Measurements from ENCODE around the gene PGA4.
A peak's percentile ranks its signal among the peaks of the same experiment; 100 is the strongest.
"Not testable (repeated sequence)": the region's sequence is repeated elsewhere in the genome, so short reads cannot be mapped to it uniquely, and the experiment has no call there.

The PGA4 gene

DNA sequence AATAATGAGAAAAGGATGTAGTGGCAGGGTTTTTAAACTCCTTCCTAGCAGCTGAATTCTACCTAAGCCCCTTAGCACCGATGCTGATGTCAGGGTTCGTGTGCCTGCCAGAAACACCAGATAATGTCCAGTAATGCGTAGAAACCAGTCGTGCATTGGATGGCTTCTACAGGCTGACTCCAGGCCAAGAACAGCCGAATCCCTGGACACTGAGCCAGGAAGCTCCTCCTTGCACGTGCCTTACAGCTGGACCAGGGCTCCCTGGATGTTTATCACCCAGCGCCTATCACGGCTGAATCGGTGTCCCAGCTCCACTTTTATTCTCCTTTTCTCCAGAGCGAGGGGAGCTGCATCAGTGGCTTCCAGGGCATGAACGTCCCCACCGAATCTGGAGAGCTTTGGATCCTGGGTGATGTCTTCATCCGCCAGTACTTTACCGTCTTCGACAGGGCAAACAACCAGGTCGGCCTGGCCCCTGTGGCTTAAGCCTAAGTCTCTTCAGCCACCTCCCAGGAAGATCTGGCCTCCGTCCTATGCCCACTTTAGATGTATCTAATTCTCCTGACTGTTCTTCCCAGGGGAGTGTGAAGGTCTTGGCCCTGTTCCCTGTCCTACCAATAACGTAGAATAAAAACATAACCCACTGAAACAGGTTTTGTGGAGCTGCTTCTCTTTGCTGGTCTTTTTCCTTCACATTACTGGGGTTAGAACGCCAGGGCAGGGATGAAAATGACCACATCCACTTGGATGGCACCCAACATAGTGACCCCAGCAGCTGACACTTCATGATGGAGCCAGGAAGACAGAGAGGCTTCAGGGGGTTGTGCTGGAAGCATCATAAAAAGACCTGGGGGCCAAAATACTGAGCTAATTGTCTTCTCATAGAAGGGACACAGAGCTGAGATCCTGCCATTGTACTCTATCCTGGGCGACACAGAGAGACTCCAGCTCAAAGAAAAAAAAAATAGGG is 28.9 kb downstream of the PGA4 start:
- not testable (repeated sequence) for DNase-seq (ENCODE audit: low spot score)

- DNase-seq (ENCODE audit: low spot score), result not testable (repeated sequence)
Measured at GRCh38 chr11:61252332-61252731, 30.2 kb downstream of the PGA4 start.

DNA sequence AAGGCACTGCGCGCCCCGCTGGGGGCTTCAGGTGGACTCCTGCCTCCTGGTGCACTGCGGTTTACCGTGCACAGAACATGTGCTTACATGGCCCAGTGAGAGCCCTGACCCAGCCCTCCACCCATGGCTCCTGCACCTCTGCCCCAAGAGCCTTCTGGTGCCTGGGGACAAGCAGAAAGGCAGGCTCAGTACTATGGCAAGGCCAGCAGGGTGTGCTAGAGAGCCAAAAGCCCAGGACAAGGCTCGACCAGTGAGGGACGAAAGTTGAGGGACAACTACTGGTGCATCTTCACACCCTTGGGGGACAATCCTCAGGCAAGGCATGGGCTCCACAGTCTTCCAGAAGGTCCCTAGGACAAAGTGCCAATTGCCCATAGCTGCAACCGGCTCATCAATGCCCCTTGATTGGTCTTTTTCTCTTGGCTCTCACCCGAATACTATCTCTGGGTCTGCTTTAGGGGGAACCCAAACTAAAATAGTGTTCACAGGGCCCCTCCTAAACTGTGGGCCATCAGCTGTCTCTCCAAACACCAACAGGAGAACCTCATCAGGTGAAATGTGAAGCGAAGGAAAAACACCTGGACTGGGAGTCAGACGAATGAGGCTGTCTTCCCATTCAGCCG is 32.4 kb downstream of the PGA4 start:
- peak; percentile 95 for DNase-seq (ENCODE audit: low spot score)

DNA sequence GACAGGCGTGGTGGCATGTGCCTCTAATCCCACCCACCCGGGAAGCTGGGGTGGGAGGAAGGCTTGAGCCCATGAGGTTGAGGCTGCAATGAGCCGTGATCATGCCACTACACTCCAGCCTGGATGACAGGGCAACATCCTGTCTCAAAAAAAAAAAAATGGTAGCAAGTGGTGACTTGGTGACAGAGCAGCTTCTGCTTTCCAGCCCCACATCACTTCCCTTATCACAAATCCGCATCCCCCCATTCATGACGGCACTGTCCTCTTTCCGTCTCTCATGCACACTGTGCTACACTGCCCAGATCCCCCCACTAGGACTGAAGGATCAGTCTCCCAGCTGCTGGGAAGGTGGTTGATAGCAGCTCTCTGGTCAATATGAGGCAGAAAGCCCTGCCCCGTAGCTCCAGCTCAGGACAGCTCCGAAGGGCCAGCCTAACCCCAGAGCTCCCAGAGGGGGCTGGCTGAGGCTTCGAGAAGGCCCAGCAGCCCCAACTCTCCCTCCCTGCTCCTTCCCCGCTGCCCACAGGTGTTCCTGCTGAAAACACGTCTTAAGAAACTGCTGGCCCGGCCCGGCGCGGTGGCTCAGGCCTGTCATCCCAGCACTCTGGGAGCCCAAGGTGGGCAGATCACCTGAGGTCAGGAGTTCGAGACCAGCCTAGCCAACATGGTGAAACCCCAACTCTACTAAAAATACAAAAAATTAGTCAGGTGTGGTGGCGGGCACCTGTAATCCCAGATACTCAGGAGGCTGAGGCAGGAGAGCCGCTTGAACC is 34.7 kb downstream of the PGA4 start:
- DNase-seq (ENCODE audit: low spot score), result no peak

DNA sequence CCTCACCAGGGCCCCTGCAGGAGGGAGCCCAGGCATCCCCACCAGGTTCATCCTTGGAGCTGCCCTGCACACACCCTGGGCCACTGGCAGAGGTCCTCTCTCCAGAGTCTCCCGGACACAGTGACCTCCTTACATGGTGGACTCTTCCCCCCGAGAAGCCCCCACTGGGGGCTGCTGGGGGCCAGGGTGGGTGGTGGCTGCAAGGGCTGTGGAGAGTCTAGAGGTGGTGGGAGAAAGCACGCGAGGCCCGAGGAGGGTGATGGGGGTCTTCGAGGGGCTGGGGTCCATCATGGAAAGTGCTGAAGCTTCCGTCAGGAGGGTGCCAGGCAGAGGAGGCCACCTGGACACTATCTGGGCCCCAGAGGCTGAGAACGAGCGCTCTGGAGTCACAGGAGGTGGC is 36.4 kb downstream of the PGA4 start:
- DNase-seq (ENCODE audit: low spot score), result no peak

- DNase-seq (ENCODE audit: low spot score), result no peak
Measured at GRCh38 chr11:61259363-61259762, 37.2 kb downstream of the PGA4 start.

DNA sequence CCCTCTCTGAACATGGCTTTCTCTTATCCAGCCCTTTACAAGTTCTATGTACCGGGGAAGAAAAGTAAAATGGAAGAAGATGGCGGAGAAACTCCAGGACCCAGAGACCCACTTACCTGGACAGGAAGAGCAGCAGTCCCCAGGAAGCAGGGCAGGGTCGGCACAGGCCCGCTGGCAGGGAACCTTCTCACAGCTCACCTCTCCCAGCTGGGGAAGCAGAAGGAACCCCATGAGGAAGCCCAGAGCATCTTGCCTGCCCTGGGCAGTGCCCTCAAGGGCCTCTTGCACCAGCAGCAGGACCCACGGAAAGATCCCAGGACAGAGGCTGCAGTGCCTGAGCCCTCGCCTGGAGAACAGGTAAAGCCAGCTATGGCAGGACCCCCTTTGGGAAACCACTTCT is 42.2 kb downstream of the PGA4 start:
- no peak for DNase-seq (ENCODE audit: low spot score)

DNA sequence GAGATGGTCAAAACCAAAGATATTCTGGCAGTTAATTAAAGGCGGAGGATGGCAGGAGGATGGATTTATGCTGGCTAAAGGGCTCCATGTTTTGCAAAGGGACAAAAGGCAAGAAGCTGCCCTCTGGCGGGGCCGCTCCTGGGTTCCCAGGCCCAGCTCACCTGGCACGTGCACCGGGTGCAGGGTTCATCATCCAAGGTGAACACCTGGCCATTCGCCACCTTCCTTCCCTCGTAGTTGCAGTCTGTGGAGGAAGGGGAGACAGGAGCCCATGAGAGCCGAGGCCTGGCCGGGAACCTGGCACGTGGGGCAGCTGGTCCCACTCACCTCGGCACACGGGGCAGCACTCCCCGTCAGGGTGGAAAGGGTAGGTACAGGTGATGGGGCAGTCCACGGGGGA is 42.6 kb downstream of the PGA4 start:
- no peak for DNase-seq (ENCODE audit: low spot score)

DNA sequence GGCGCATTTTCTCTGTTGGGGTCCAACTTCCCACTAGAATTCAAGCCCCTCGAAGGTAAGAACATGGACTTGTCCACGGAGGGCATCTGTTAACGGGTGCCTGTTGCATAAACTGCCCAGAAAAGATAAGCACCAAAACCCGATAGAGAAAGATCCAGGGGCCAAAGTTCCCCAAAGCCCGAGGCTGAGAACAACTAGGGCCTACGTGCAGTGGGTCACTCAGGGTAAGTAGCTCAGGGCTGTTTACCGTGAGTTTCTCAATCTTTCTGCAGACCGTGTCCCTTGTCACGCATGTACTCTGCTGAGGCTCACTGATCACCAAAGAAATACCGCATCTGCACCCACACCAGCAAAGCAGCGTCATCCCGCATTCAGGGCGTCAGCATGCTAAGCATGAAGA is 43.2 kb downstream of the PGA4 start:
- no peak for DNase-seq (ENCODE audit: low spot score)

DNA sequence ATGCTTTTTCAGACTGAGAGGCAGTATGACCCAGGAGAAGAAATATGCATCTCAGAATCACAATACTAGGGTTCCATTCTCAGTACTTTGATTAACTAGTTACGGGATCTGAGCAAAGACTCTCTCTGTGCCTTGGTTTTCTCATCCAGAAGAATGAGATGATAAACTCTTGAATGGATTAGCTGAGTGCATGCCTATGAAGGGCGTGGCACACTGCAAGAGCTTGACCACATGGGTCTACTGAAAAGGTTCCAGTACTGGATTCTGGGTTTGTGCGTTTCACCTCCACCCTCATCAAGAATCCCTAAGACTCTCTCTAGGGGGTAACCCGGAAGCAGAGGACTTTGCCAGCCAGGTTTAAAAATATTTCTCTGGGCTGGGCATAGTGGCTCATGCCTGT is 44.5 kb downstream of the PGA4 start:
- DNase-seq (ENCODE audit: low spot score), result no peak

DNA sequence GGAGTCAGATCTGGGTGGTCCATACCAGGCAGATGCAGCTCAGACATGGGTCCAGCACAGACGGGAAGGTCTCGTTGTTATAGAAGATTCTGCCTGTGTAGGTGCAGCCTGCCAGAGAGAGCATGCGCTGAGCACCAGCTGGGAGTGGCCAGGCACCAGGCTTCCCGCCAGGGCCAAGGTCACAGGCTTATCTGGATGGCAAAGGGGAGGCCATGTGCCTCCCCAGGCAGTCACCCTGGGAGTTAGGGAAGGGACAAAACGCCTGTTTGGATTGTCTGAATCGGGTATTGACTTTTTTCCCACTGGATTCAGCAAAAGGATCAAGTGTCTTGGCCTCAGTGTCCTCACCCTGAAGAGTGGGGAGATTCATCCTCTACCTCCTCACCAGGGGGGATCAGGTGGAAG is 45.3 kb downstream of the PGA4 start:
- DNase-seq (ENCODE audit: low spot score), result no peak

GRCh38 chr11:61268588-61269250 is 46.6 kb downstream of the PGA4 start:
- DNase-seq (ENCODE audit: low spot score), result no peak

- DNase-seq (ENCODE audit: low spot score), result no peak
Measured at GRCh38 chr11:61270354-61271076, 48.4 kb downstream of the PGA4 start.

DNA sequence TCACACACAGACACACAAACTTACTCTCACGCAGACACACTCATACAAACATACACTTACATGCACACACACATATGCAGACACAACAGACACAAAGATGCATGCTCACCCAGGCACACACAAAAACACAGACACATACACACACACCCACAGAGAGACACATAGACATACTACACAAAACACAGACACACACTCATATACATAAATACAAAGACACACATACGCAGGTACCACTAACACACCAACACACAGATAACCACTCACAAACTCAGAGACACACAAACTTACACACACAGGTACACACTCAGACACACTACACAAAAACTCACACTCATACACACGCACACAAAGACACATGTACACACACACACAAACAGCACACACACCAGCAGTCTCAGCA is 50.6 kb downstream of the PGA4 start:
- no peak for DNase-seq (ENCODE audit: low spot score)

- no peak for DNase-seq (ENCODE audit: low spot score)
Measured at GRCh38 chr11:61273178-61274078, 51.3 kb downstream of the PGA4 start.

DNA sequence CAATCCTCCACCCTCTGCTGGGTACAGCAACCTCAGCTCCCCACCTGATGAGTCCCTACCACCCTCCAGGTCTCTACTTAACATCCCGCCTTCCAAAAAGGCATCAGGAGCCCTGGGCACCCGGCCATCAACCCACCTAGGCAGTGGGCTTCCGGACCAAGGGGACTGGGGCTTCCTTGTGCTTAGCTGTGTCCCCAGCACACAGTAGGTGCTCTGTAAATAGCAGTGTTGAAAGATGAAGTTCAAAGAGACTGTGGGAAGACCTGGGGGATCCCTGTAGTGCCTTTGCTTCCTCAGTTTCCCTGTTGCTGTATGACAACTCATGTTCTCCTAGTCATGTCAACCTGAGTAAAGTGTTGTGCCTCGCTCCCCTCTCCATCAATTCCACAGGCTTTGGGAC is 51.9 kb downstream of the PGA4 start:
- DNase-seq (ENCODE audit: low spot score), result no peak

- DNase-seq (ENCODE audit: low spot score), result no peak
Measured at GRCh38 chr11:61275191-61275590, 53.0 kb downstream of the PGA4 start.

DNA sequence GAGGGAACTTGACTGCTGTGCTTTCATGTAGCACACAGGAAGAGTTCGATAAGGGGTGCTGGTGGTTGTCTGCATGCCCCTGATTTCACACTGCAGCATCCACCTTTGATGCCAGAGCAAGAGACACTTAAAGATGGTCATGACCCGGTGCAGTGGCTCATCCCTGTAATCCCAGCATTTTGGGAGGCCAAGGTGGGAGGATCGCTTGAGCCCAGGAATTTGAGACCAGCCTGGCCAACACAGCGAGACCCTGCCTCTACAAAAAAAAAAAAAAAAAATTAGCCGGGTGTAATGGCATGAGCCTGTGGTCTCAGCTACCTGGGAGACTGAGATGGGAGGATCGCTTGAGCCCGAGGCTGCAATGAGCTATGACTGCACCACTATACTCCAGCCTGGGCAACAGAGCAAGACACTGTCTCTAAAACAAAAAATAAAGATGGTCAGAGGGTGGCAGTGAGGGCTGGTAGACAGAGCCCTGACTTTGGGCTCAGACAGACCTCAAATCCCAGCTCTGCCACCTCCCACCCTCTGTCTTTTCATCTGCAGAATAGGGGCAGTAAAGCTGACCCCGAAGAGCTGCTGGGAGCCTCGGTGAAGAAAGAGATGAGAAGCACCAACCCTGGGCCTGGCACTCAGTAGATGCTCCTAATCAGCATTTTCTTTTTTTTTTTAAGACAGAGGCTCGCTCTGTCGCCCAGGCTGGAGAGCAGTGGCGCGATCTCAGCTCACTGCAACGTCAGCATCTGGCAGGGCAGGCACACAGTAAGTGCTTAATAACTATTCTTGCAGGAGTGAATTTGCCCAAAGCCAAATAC is 55.2 kb downstream of the PGA4 start:
- no peak for DNase-seq (ENCODE audit: low spot score)

- no peak for DNase-seq (ENCODE audit: low spot score)
Measured at GRCh38 chr11:61278001-61278470, 55.9 kb downstream of the PGA4 start.
